H9 (cell line): ENCODE results near the gene RAB11FIP4. TPM values are rescaled to one million over a fixed set of nuclear protein-coding genes. Genes with fewer than 3 reads are reported as not detected.

Experiments
- DNase-seq: peaks from one replicate; pipeline ENCODE4 v3.0.0-alpha.2; 2017
- H2AFZ ChIP-seq: one replicate; pipeline ENCODE4 v1.6.1; 2013; ENCODE audit warnings: mild to moderate bottlenecking, low read length, control low read depth, moderate library complexity
- H2AK5ac ChIP-seq: 2 replicates; pipeline ENCODE4 v1.6.1; 2013; ENCODE audit warnings: low read length, control low read depth, mixed read lengths; ENCODE audit not compliant: insufficient read length
- H2BK120ac ChIP-seq: one replicate; pipeline ENCODE4 v1.6.1; 2013; ENCODE audit warnings: low read depth, mild to moderate bottlenecking, low read length, control low read depth, inconsistent platforms; ENCODE audit not compliant: poor library complexity, severe bottlenecking
- H2BK12ac ChIP-seq: 2 replicates; pipeline ENCODE4 v1.6.1; 2013; ENCODE audit warnings: low read length, control low read depth, mixed read lengths, low read depth; ENCODE audit not compliant: insufficient read length
- H2BK15ac ChIP-seq: 2 replicates; pipeline ENCODE4 v1.6.1; 2013; ENCODE audit warnings: low read depth, low read length, control low read depth
- H2BK20ac ChIP-seq: one replicate; pipeline ENCODE4 v1.6.1; 2013; ENCODE audit warnings: low read depth, mild to moderate bottlenecking, low read length, control low read depth, inconsistent platforms; ENCODE audit not compliant: poor library complexity, severe bottlenecking
- H2BK5ac ChIP-seq: 2 replicates; pipeline ENCODE4 v1.6.1; 2013; ENCODE audit warnings: low read length, control low read depth, mixed read lengths; ENCODE audit not compliant: insufficient read length
- H3K14ac ChIP-seq: 2 replicates; pipeline ENCODE4 v1.6.1; 2013; ENCODE audit warnings: low read length, control low read depth; ENCODE audit not compliant: insufficient read depth
- H3K18ac ChIP-seq: 2 replicates; pipeline ENCODE4 v1.6.1; 2013; ENCODE audit warnings: low read depth, mild to moderate bottlenecking, mixed read lengths, low read length, control low read depth; ENCODE audit not compliant: insufficient read length
- H3K23ac ChIP-seq: 2 replicates; pipeline ENCODE4 v1.6.1; 2013; ENCODE audit warnings: low read length, control low read depth, mixed read lengths, low read depth; ENCODE audit not compliant: insufficient read length
- H3K23me2 ChIP-seq: 2 replicates; pipeline ENCODE4 v1.6.1; 2013; ENCODE audit warnings: low read depth, mild to moderate bottlenecking, mixed read lengths, low read length, control low read depth; ENCODE audit not compliant: insufficient read length, poor library complexity, severe bottlenecking
- H3K27ac ChIP-seq: 2 replicates; pipeline ENCODE4 v1.5.1; 2013; ENCODE audit warnings: low read length, control low read depth, mixed read lengths, low read depth; ENCODE audit not compliant: insufficient read length
- H3K27me3 ChIP-seq: 2 replicates; pipeline ENCODE4 v1.6.1; 2013; ENCODE audit warnings: low read length, control low read depth, inconsistent platforms; ENCODE audit not compliant: insufficient read depth
- H3K4ac ChIP-seq: 2 replicates; pipeline ENCODE4 v1.6.1; 2013; ENCODE audit warnings: low read depth, mild to moderate bottlenecking, control low read depth, inconsistent platforms, low read length, moderate library complexity
- H3K4me1 ChIP-seq: 2 replicates; pipeline ENCODE4 v1.6.1; 2013; ENCODE audit warnings: low read length, control low read depth, inconsistent platforms; ENCODE audit not compliant: insufficient read depth
- H3K4me2 ChIP-seq: 2 replicates; pipeline ENCODE4 v1.6.1; 2013; ENCODE audit warnings: low read length, control low read depth, mixed read lengths; ENCODE audit not compliant: insufficient read length, insufficient read depth
- H3K56ac ChIP-seq: 2 replicates; pipeline ENCODE4 v1.6.1; 2013; ENCODE audit warnings: low read depth, mild to moderate bottlenecking, mixed read lengths, low read length, control low read depth; ENCODE audit not compliant: insufficient read length
- H3K79me1 ChIP-seq: 2 replicates; pipeline ENCODE4 v1.6.1; 2013; ENCODE audit warnings: low read depth, mild to moderate bottlenecking, moderate library complexity, low read length, control low read depth, inconsistent platforms; ENCODE audit not compliant: insufficient read depth, poor library complexity, severe bottlenecking
- H3K79me2 ChIP-seq: 2 replicates; pipeline ENCODE4 v1.6.1; 2013; ENCODE audit warnings: low read length, control low read depth, inconsistent platforms; ENCODE audit not compliant: insufficient read depth
- H3K9ac ChIP-seq: 2 replicates; pipeline ENCODE4 v1.6.1; 2013; ENCODE audit warnings: low read length, control low read depth, mixed read lengths; ENCODE audit not compliant: insufficient read length; ENCODE audit errors: extremely low read depth
- H3K9me3 ChIP-seq: one replicate; pipeline ENCODE4 v1.6.1; 2013; ENCODE audit warnings: low read depth, low read length, inconsistent platforms; ENCODE audit not compliant: control insufficient read depth
- H3T11ph ChIP-seq: one replicate; pipeline ENCODE4 v1.6.1; 2013; ENCODE audit warnings: mild to moderate bottlenecking, low read length, control low read depth, inconsistent platforms
- H4K20me1 ChIP-seq: one replicate; pipeline ENCODE4 v1.6.1; 2013; ENCODE audit not compliant: control insufficient read depth, insufficient read length, insufficient read depth
- H4K5ac ChIP-seq: 2 replicates; pipeline ENCODE4 v1.6.1; 2013; ENCODE audit warnings: low read depth, mild to moderate bottlenecking, mixed read lengths, low read length, control low read depth; ENCODE audit not compliant: insufficient read length
- H4K8ac ChIP-seq: replicated peaks from 2 replicates; pipeline ENCODE4 v1.6.1; 2013; ENCODE audit warnings: low read length, control low read depth, mixed read lengths, low read depth; ENCODE audit not compliant: insufficient read length
- H4K91ac ChIP-seq: 2 replicates; pipeline ENCODE4 v1.6.1; 2013; ENCODE audit warnings: low read depth, mild to moderate bottlenecking, moderate library complexity, mixed read lengths, low read length, control low read depth; ENCODE audit not compliant: insufficient read length
- H3K27ac Mint-ChIP-seq, 3 experiments: 2 replicates in 2 of 3; 3 replicates in 1 of 3; pipeline ENCODE4 v1.8.0; 2020 to 2021; ENCODE audit warnings: mixed read lengths in 3 of 3, mild to moderate bottlenecking in 1 of 3, moderate library complexity in 1 of 3
- H3K27me3 Mint-ChIP-seq: 2 replicates; pipeline ENCODE4 v1.8.0; 2021; ENCODE audit warnings: low read depth, mild to moderate bottlenecking, moderate library complexity, mixed read lengths
- H3K36me3 Mint-ChIP-seq, 3 experiments: 2 replicates in 2 of 3; 3 replicates in 1 of 3; pipeline ENCODE4 v1.8.0; 2020 to 2021; ENCODE audit warnings: low read depth in 3 of 3, mixed read lengths in 3 of 3; ENCODE audit not compliant: insufficient read depth in 1 of 3
- H3K4me1 Mint-ChIP-seq, 2 experiments: 2 replicates each; pipeline ENCODE4 v1.8.0; 2020; ENCODE audit warnings: mixed read lengths in 2 of 2
- H3K4me3 Mint-ChIP-seq, 2 experiments: 2 replicates in 1 of 2; 3 replicates in 1 of 2; pipeline ENCODE4 v1.8.0; 2020 to 2021; ENCODE audit warnings: mild to moderate bottlenecking in 2 of 2, mixed read lengths in 2 of 2, moderate library complexity in 1 of 2
- H3K9me3 Mint-ChIP-seq, 2 experiments: 2 replicates in 1 of 2; 3 replicates in 1 of 2; pipeline ENCODE4 v1.8.0; 2020; ENCODE audit warnings: mild to moderate bottlenecking in 2 of 2, mixed read lengths in 2 of 2, moderate library complexity in 1 of 2
- WGBS: extraction: QIAGEN DNeasy Blood & Tissue Kit; methylation state at CpG from one replicate; pipeline ENCODE4 v1.1.7; 2013; ENCODE audit warnings: missing lambda C conversion rate, low lambda C conversion rate, mixed read lengths; ENCODE audit not compliant: insufficient read length; ENCODE audit errors: extremely low coverage; 5-methylcytosine and 5-hydroxymethylcytosine counted together
- total RNA-seq: library from RNA; stranded (reverse); gene quantifications from 2 replicates; pipeline ENCODE4 v1.2.1, GENCODE V29; 2021
- TF ChIP-seq, protein P1 (sequence below): fragments of 200-600 bp; sonication (generic); conservative IDR thresholded peaks from 3 replicates; pipeline ENCODE4 v1.8.0; 2021; ENCODE audit warnings: antibody characterized with exemption, mild to moderate bottlenecking

Gene RAB11FIP4
- total RNA-seq, 1 experiment from 2014 or later: 25.7 TPM

DNA sequence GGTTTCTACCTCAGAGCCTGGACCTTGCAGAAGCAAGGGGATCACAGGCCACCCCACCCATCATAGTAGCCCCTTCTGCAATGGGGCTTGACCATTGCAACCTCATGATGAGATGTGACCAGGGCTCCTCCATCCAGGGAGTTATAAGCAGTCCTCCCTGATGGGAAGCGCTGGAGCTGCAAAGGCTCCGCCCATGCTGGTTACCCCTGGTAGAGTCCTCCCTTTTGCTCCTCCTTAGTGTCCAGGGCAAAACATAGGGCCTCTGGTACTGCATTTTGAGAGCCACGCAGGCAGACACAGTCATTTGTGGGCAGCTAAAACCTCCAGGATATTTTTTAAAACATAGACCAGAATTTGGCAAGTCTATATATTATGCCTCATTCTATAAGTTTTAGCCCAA is 161.1 kb downstream of the RAB11FIP4 start:
- Histone ChIP-seq H3K79me1 (no peaks in the 10 kb centered on the region), H3K4ac (no peak overlapping the region), H4K5ac (no peak overlapping the region), H3K18ac (no peak overlapping the region), H3K9ac (no peak overlapping the region), H3K23me2 (peaks cover 7% of the 10 kb centered on the region), H3K14ac (no peak overlapping the region), H4K8ac (no peak overlapping the region), H3K56ac (no peak overlapping the region), H3K27me3 (no peaks in the 10 kb centered on the region), H2AFZ (no peak overlapping the region), H4K20me1 (no peaks in the 10 kb centered on the region), H4K91ac (no peak overlapping the region), H3K9me3 (no peaks in the 10 kb centered on the region), H3K79me2 (no peaks in the 10 kb centered on the region), H3K27ac (no peak overlapping the region), H2BK20ac (no peak overlapping the region), H3T11ph (no peak overlapping the region), H2BK5ac (no peak overlapping the region), H2AK5ac (no peak overlapping the region), H2BK120ac (no peak overlapping the region), H3K4me2 (no peak overlapping the region), H3K4me1 (0 out of 2 replicates have a peak, but pooled peaks cover 2% of the 10 kb centered on the region), H3K23ac (no peak overlapping the region), H2BK15ac (no peak overlapping the region), H2BK12ac (no peak overlapping the region)
- TF ChIP-seq, protein P1, sequence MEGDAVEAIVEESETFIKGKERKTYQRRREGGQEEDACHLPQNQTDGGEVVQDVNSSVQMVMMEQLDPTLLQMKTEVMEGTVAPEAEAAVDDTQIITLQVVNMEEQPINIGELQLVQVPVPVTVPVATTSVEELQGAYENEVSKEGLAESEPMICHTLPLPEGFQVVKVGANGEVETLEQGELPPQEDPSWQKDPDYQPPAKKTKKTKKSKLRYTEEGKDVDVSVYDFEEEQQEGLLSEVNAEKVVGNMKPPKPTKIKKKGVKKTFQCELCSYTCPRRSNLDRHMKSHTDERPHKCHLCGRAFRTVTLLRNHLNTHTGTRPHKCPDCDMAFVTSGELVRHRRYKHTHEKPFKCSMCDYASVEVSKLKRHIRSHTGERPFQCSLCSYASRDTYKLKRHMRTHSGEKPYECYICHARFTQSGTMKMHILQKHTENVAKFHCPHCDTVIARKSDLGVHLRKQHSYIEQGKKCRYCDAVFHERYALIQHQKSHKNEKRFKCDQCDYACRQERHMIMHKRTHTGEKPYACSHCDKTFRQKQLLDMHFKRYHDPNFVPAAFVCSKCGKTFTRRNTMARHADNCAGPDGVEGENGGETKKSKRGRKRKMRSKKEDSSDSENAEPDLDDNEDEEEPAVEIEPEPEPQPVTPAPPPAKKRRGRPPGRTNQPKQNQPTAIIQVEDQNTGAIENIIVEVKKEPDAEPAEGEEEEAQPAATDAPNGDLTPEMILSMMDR: no peak
- no peak for DNase-seq
- Mint-ChIP-seq H3K36me3 (peaks cover 0 to 2% (median 0%) of the 10 kb centered on the region in 3 experiments; a peak in 2 of 7 replicates), H3K27me3 (peaks cover 75% of the 10 kb centered on the region), H3K9me3 (no peaks in the 10 kb centered on the region; a peak in 2 of 5 replicates), H3K27ac (no peak overlapping the region), H3K4me3 (no peak overlapping the region), H3K4me1 (peaks cover 10 to 18% of the 10 kb centered on the region in 2 experiments)
- WGBS: no CpG with 5 or more reads among the region's 3 CpGs
